CD14-positive monocyte (primary cell): ENCODE results near the gene CHST11. TPM values are rescaled to one million over a fixed set of nuclear protein-coding genes. Genes with fewer than 3 reads are reported as not detected.

Source experiments
- DNase-seq, 3 donors: peaks; one replicate each; pipeline ENCODE4 v3.0.0-alpha.2; 2011 to 2022
- H2AFZ ChIP-seq: 2 replicates; pipeline ENCODE4 v1.6.0; 2012; ENCODE audit warnings: mild to moderate bottlenecking, low read depth, low read length, inconsistent platforms; ENCODE audit not compliant: insufficient read depth, poor library complexity, severe bottlenecking
- H3K27ac ChIP-seq, 2 donors: 1 replicate in 1 of 2; 2 replicates in 1 of 2; pipeline ENCODE4 v1.5.1; 2012 to 2013; ENCODE audit warnings: low read length in 2 of 2, control low read depth in 1 of 2, inconsistent platforms in 1 of 2, low read depth in 1 of 2, mild to moderate bottlenecking in 1 of 2
- H3K27me3 ChIP-seq, 2 donors: one replicate each; pipeline versions ENCODE4 v1.6.0 to v1.6.1; 2011 to 2013; ENCODE audit warnings: low read length in 2 of 2; ENCODE audit not compliant: control insufficient read depth in 2 of 2, insufficient read depth in 2 of 2
- H3K36me3 ChIP-seq, 2 donors: replicated peaks in 1 of 2; 1 replicate in 1 of 2; 2 replicates in 1 of 2; pipeline versions ENCODE4 v1.5.1 to v1.6.1; 2012 to 2013; ENCODE audit warnings: low read length in 2 of 2, control low read depth in 1 of 2, inconsistent platforms in 1 of 2, mild to moderate bottlenecking in 1 of 2; ENCODE audit not compliant: insufficient read depth in 2 of 2, control insufficient read depth in 1 of 2
- H3K4me1 ChIP-seq, 2 donors: 1 replicate in 1 of 2; 2 replicates in 1 of 2; pipeline versions ENCODE4 v1.5.1 to v1.6.1; 2012 to 2013; ENCODE audit warnings: low read length in 2 of 2, control low read depth in 1 of 2, inconsistent platforms in 1 of 2, mild to moderate bottlenecking in 1 of 2, moderate library complexity in 1 of 2; ENCODE audit not compliant: insufficient read depth in 2 of 2, control insufficient read depth in 1 of 2
- H3K4me2 ChIP-seq: replicated peaks from 2 replicates; pipeline ENCODE3; 2012; ENCODE audit warnings: low read length, moderate library complexity, mild to moderate bottlenecking; ENCODE audit not compliant: poor library complexity, severe bottlenecking; ENCODE audit errors: extremely low read depth
- H3K4me3 ChIP-seq, 3 experiments: fragments of 200-600 bp in 1 of 3; sonication (generic) in 1 of 3; replicated peaks in 1 of 3; 1 replicate in 2 of 3; 2 replicates in 1 of 3; pipeline ENCODE4 v1.5.1; 2011 to 2013; ENCODE audit warnings: low read length in 3 of 3, mild to moderate bottlenecking in 3 of 3, control low read depth in 2 of 3, low read depth in 2 of 3, inconsistent platforms in 1 of 3, moderate library complexity in 1 of 3
- H3K79me2 ChIP-seq: 2 replicates; pipeline ENCODE4 v1.6.0; 2012; ENCODE audit warnings: mild to moderate bottlenecking, control low read depth, inconsistent platforms, low read length, moderate library complexity; ENCODE audit not compliant: insufficient read depth
- H3K9ac ChIP-seq: 2 replicates; pipeline ENCODE4 v1.6.0; 2017; ENCODE audit warnings: low read length, mild to moderate bottlenecking; ENCODE audit not compliant: insufficient read depth, poor library complexity, severe bottlenecking
- H3K9me3 ChIP-seq, 2 donors: replicated peaks in 1 of 2; 1 replicate in 1 of 2; 2 replicates in 1 of 2; pipeline versions ENCODE4 v1.5.1 to v1.6.1; 2012 to 2013; ENCODE audit warnings: low read length in 2 of 2, control low read depth in 1 of 2; ENCODE audit not compliant: control insufficient read depth in 1 of 2, insufficient read depth in 1 of 2
- H4K20me1 ChIP-seq: 2 replicates; pipeline ENCODE4 v1.6.0; 2012; ENCODE audit warnings: mild to moderate bottlenecking, low read length, control low read depth, moderate library complexity; ENCODE audit not compliant: insufficient read depth
- H3K27ac Mint-ChIP-seq, 7 donors: one replicate each; pipeline ENCODE4 v1.8.0; 2020; ENCODE audit warnings: mild to moderate bottlenecking in 7 of 7, mixed read lengths in 7 of 7, moderate library complexity in 6 of 7, inconsistent platforms in 2 of 7
- H3K27me3 Mint-ChIP-seq, 3 donors: one replicate each; pipeline ENCODE4 v1.8.0; 2021 to 2022; ENCODE audit warnings: low read depth in 3 of 3, mild to moderate bottlenecking in 3 of 3, mixed read lengths in 3 of 3, moderate library complexity in 3 of 3, inconsistent platforms in 1 of 3
- H3K36me3 Mint-ChIP-seq, 2 donors: one replicate each; pipeline ENCODE4 v1.8.0; 2020; ENCODE audit warnings: mixed read lengths in 2 of 2, inconsistent platforms in 1 of 2, mild to moderate bottlenecking in 1 of 2
- H3K4me1 Mint-ChIP-seq: one replicate; pipeline ENCODE4 v1.8.0; 2020; ENCODE audit warnings: mild to moderate bottlenecking, mixed read lengths
- H3K4me3 Mint-ChIP-seq, 2 donors: one replicate each; pipeline ENCODE4 v1.8.0; 2020; ENCODE audit warnings: mild to moderate bottlenecking in 2 of 2, mixed read lengths in 2 of 2, moderate library complexity in 1 of 2
- H3K9me3 Mint-ChIP-seq, 7 donors: one replicate each; pipeline ENCODE4 v1.8.0; 2020 to 2022; ENCODE audit warnings: mixed read lengths in 7 of 7, mild to moderate bottlenecking in 6 of 7, moderate library complexity in 6 of 7, inconsistent platforms in 2 of 7
- WGBS: methylation state at CpG from one replicate; pipeline ENCODE4 v1.1.5; 2013; ENCODE audit warnings: missing lambda C conversion rate; ENCODE audit not compliant: insufficient coverage; 5-methylcytosine and 5-hydroxymethylcytosine counted together
- intact Hi-C, 2 donors: fragments of 100-400 bp; cut with micrococcal nuclease; formaldehyde crosslinking; loops; one replicate each; pipeline versions ENCODE4 v1.15.0 to v1.15.1; 2023
- polyA plus RNA-seq, 3 donors: library from polyadenylated mRNA; depleted of rRNA in 1 of 3; unstranded in 2 of 3; stranded (reverse) in 1 of 3; fragments of 300-500 nt in 2 of 3; fragments of >200 nt in 1 of 3; fragmentation: Illumina TruSeq in 2 of 3; gene quantifications; 1 replicate in 2 of 3; 2 replicates in 1 of 3; pipeline ENCODE4 v1.2.3, GENCODE V29; 2012 to 2021
- small RNA-seq: library from RNA; depleted of rRNA; stranded (forward); fragments of <200 nt; gene quantifications from one replicate; pipeline ENCODE3, GENCODE V24; 2012; ENCODE audit warnings: low read depth; ENCODE audit not compliant: insufficient read length
- TF ChIP-seq, protein P1 (sequence below): fragments of 200-600 bp; IDR thresholded peaks from one replicate; pipeline ENCODE4 v1.8.0; 2022; ENCODE audit warnings: antibody characterized with exemption, mild to moderate bottlenecking

Gene CHST11
- polyA plus RNA-seq, 3 donors: 44.4 to 66.6 (median 48.4) TPM

DNA sequence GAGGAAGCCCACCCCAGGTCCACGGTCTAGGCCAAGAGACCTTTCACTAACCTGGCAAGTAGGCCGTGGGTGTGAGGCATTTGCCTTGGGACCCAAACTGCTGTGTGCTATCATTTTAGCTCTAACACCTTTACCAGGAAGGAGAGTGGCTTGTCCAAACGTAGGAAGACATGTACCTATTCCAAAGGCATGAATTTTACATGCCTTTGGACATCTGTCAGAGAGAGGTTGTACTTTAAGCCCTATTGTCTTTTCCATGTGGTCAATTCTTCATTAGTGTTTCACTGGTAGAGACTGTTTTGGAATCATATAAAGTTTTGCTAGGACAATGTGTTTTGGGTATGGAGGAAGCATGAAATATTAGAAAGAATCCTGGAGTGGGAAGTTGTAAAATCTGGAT lies 352.5 kb downstream of the CHST11 start:
- Mint-ChIP-seq H3K36me3 (no peaks in the 10 kb centered on the region), H3K27ac (no peak overlapping the region), H3K27me3 (no peaks in the 10 kb centered on the region), H3K9me3 (peaks cover 0 to 3% (median 0%) of the 10 kb centered on the region in 7 donors), H3K4me1 (peaks cover 7% of the 10 kb centered on the region), H3K4me3 (no peak overlapping the region)
- Histone ChIP-seq H3K27me3 (peaks cover 0 to 3% of the 10 kb centered on the region in 2 donors), H2AFZ (no peak overlapping the region), H4K20me1 (no peaks in the 10 kb centered on the region), H3K9me3 (no peaks in the 10 kb centered on the region), H3K4me2 (no peak overlapping the region), H3K27ac (no peak overlapping the region), H3K79me2 (no peaks in the 10 kb centered on the region), H3K9ac (no peak overlapping the region), H3K4me1 (peaks cover 0 to 2% of the 10 kb centered on the region in 2 donors), H3K36me3 (no peaks in the 10 kb centered on the region), H3K4me3 (no peak overlapping the region)
- intact Hi-C loops: no loop called here
- TF ChIP-seq, protein P1, sequence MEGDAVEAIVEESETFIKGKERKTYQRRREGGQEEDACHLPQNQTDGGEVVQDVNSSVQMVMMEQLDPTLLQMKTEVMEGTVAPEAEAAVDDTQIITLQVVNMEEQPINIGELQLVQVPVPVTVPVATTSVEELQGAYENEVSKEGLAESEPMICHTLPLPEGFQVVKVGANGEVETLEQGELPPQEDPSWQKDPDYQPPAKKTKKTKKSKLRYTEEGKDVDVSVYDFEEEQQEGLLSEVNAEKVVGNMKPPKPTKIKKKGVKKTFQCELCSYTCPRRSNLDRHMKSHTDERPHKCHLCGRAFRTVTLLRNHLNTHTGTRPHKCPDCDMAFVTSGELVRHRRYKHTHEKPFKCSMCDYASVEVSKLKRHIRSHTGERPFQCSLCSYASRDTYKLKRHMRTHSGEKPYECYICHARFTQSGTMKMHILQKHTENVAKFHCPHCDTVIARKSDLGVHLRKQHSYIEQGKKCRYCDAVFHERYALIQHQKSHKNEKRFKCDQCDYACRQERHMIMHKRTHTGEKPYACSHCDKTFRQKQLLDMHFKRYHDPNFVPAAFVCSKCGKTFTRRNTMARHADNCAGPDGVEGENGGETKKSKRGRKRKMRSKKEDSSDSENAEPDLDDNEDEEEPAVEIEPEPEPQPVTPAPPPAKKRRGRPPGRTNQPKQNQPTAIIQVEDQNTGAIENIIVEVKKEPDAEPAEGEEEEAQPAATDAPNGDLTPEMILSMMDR: no peak
- WGBS: 100% methylated on average over 1 of the region's 3 CpGs
- DNase-seq: no peak

DNA sequence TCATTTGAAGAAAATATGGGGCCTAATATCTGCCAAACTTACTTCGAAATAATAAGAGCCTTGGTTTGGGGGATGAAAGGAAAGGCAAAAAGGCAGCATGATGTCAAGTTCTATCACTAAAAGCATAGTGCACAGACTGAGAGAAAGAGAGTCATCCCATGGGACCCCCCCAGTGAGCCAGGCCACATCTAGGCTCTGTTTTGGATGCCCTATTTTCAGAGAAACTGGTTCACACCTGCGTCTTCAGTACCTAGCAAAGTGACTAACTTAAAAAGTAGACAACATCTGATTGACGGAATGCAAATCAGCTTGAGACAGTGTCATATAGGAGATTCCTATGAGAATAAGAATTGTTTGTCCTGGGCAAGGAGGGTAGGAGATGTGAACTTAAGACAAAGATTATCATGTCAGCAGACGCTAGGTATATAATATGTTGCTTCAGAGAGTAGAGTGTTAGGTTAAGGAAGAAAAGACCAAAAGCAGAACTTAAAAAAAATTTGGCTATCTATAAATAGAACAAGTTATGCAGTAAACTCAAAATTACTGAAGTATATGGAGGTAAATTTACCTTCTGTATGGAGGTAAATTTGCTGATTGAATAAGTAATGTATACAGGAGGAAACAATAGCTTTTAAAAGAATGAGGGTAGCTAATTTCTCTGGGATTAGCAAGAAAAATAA lies 353.1 kb downstream of the CHST11 start:
- intact Hi-C loops: no loop called here
- no peaks in the 10 kb centered on the region for H3K79me2 ChIP-seq
- no peaks in the 10 kb centered on the region for H3K27me3 Mint-ChIP-seq
- H3K36me3 Mint-ChIP-seq: no peaks in the 10 kb centered on the region
- H3K4me3 ChIP-seq: no peak overlapping the region
- H3K27me3 ChIP-seq: peaks cover 0 to 3% of the 10 kb centered on the region in 2 donors
- H3K9ac ChIP-seq: no peak overlapping the region
- H3K4me1 Mint-ChIP-seq: peaks cover 7% of the 10 kb centered on the region
- no peaks in the 10 kb centered on the region for H4K20me1 ChIP-seq
- H3K27ac Mint-ChIP-seq: no peak overlapping the region
- H2AFZ ChIP-seq: no peak overlapping the region
- TF ChIP-seq, protein P1: no peak
- 100% methylated on average over 1 of the region's 4 CpGs for WGBS
- no peak overlapping the region for H3K27ac ChIP-seq
- no peak overlapping the region for H3K4me3 Mint-ChIP-seq
- H3K9me3 ChIP-seq: no peaks in the 10 kb centered on the region
- no peak for DNase-seq
- H3K36me3 ChIP-seq: no peaks in the 10 kb centered on the region
- peaks cover 0 to 2% of the 10 kb centered on the region in 2 donors for H3K4me1 ChIP-seq
- no peak overlapping the region for H3K4me2 ChIP-seq
- H3K9me3 Mint-ChIP-seq: peaks cover 0 to 3% (median 0%) of the 10 kb centered on the region in 7 donors

Small RNA genes within 50 kb of the gene (small RNA-seq; reads per million reads assigned to genes)
- gene MIR3922: 1.4 reads per million

Other genes starting within 250 kb of the CHST11 start
- gene TXNRD1, start 241.2 kb upstream of the CHST11 start, polyA plus RNA-seq: 10 to 100 TPM; 26.9 to 46.1 (median 29.2) TPM
- 1 to 10 TPM in 1 of 3 donors, under 1 TPM in 2; 0.64 to 1.0 (median 0.65) TPM for gene EID3, start 153.2 kb upstream of the CHST11 start, polyA plus RNA-seq